ENCODE results near the gene MAP1LC3B.

DNA sequence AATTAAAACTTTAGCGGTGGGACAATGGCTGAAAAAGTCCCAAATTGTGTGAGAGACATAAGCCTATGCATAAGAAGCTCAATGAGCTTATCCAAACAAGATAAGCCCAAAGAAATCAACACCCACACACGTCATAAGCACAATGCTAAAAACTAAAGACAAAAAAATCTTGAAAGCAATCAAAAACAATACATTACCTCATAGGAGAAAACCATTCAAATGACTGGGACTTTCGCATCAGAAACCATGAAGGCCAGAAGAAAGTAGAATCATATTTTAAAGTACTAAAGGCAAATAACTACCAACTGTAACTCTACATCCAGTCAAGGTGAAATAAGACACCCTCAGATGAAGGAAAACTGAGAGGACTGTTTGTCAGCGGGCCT, 50.4 kb downstream of the MAP1LC3B start:
- TF ChIP-seq POLR2A (IDR thresholded peaks at IDR 0.05), result no peak
- TF ChIP-seq, protein P1, sequence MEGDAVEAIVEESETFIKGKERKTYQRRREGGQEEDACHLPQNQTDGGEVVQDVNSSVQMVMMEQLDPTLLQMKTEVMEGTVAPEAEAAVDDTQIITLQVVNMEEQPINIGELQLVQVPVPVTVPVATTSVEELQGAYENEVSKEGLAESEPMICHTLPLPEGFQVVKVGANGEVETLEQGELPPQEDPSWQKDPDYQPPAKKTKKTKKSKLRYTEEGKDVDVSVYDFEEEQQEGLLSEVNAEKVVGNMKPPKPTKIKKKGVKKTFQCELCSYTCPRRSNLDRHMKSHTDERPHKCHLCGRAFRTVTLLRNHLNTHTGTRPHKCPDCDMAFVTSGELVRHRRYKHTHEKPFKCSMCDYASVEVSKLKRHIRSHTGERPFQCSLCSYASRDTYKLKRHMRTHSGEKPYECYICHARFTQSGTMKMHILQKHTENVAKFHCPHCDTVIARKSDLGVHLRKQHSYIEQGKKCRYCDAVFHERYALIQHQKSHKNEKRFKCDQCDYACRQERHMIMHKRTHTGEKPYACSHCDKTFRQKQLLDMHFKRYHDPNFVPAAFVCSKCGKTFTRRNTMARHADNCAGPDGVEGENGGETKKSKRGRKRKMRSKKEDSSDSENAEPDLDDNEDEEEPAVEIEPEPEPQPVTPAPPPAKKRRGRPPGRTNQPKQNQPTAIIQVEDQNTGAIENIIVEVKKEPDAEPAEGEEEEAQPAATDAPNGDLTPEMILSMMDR (IDR thresholded peaks at IDR 0.05), result no peak

Data from uterus (tissue), 2 donors.